ENCODE results near the gene CPEB4. TPM values are rescaled to one million over a fixed set of nuclear protein-coding genes. Genes with fewer than 3 reads are reported as not detected.

The CPEB4 gene
- total RNA-seq, 1 experiment from 2014 or later = 27.7 TPM

- CTCF ChIA-PET = no interaction called here
- in situ Hi-C loops (cut with HindIII; ENCODE audit: low pct_unique_long_range_greater_than_20kb, low sequenced_read_pairs) = no loop called here
- ATAC-seq (no peak), DNase-seq (ENCODE audit: low read depth, low spot score) (no peak)
- Histone ChIP-seq H3K27ac (ENCODE audit: low read length) (no peak overlapping the region), H3K4me3 (ENCODE audit: low read depth in 2 of 2, low read length in 2 of 2) (no peak overlapping the region), H3K36me3 (ENCODE audit: control insufficient read depth, insufficient read depth, low read length) (no peaks in the 10 kb centered on the region), H3K4me1 (ENCODE audit: control insufficient read depth, insufficient read depth, low read length) (no peaks in the 10 kb centered on the region), H3K9me3 (ENCODE audit: control insufficient read depth, insufficient read depth, low read depth, low read length) (no peaks in the 10 kb centered on the region), H3K27me3 (ENCODE audit: control insufficient read depth, insufficient read depth, low read length) (no peaks in the 10 kb centered on the region)
- intact Hi-C loops (cut with micrococcal nuclease; ENCODE audit: unreplicated experiment) = no loop called here
- POLR2A ChIA-PET = no interaction called here
- no TSS peak for BruUV-seq (replicated peaks)
- no peak for TF ChIP-seq POLR2AphosphoS5 (IDR thresholded peaks at IDR 0.05; ENCODE audit: low read depth, low read length)
- no peak for TF ChIP-seq SIN3A (IDR thresholded peaks at IDR 0.05; ENCODE audit: borderline replicate concordance, insufficient read depth, low read depth, low read length)
- no peak for TF ChIP-seq REST (IDR thresholded peaks at IDR 0.05; ENCODE audit: insufficient read depth in 1 of 2, low read depth in 2 of 2, low read length in 1 of 2)
- no peak for TF ChIP-seq CTCF (IDR thresholded peaks at IDR 0.05)
- TF ChIP-seq TCF7L2 (IDR thresholded peaks at IDR 0.05; ENCODE audit: low read depth, low read length) = no peak
Measured at GRCh38 chr5:173880306-173880985, 7.7 kb upstream of the CPEB4 start.

GRCh38 chr5:173881811-173882575 is 6.2 kb upstream of the CPEB4 start:
- in situ Hi-C loops (cut with HindIII; ENCODE audit: low pct_unique_long_range_greater_than_20kb, low sequenced_read_pairs) = no loop called here
- no peak for ATAC-seq
- Histone ChIP-seq H3K27ac (ENCODE audit: low read length) (no peak overlapping the region), H3K4me1 (ENCODE audit: control insufficient read depth, insufficient read depth, low read length) (no peaks in the 10 kb centered on the region), H3K4me3 (ENCODE audit: low read depth in 2 of 2, low read length in 2 of 2) (no peak overlapping the region), H3K27me3 (ENCODE audit: control insufficient read depth, insufficient read depth, low read length) (no peaks in the 10 kb centered on the region), H3K9me3 (ENCODE audit: control insufficient read depth, insufficient read depth, low read depth, low read length) (no peaks in the 10 kb centered on the region), H3K36me3 (ENCODE audit: control insufficient read depth, insufficient read depth, low read length) (no peaks in the 10 kb centered on the region)
- no peak for DNase-seq (ENCODE audit: low read depth, low spot score)
- no TSS peak for BruUV-seq (replicated peaks)
- CTCF ChIA-PET = interaction anchor here (0.9 kb wide), 1 partner anchor 9 kb away, joined by 4 read pairs; no protein-coding TSS in a partner anchor
- intact Hi-C loops (cut with micrococcal nuclease; ENCODE audit: unreplicated experiment) = no loop called here
- TF ChIP-seq REST (IDR thresholded peaks at IDR 0.05; ENCODE audit: insufficient read depth in 1 of 2, low read depth in 2 of 2, low read length in 1 of 2) = no peak
- TF ChIP-seq POLR2AphosphoS5 (IDR thresholded peaks at IDR 0.05; ENCODE audit: low read depth, low read length) = no peak
- POLR2A ChIA-PET = no interaction called here

Measured in Panc1 (cell line).